ENCODE measurements around the gene CHN2. TPM values are rescaled to one million over a fixed set of nuclear protein-coding genes. Genes with fewer than 3 reads are reported as not detected.
A peak's percentile ranks its signal among the peaks of the same experiment; 100 is the strongest.

The CHN2 gene
- total RNA-seq (2021; ENCODE audit: unreplicated experiment) (2.1 TPM), Bru-seq, nascent RNA (percentile 15 among the genes with signal in this experiment), BruChase-seq, experiment 1, labeled RNA remaining after a 6-hour chase (not detected), BruChase-seq, experiment 2, labeled RNA remaining after a 2-hour chase (percentile 25 among the genes with signal in this experiment)
- 1.1 and 1.7 TPM in 2 replicates for polyA plus RNA-seq (2012)
- long read RNA-seq, partial matches to known transcripts = 1 of 3 reads
- long read RNA-seq, other reads (novel, unspliced or antisense) = 2 of 3 reads

DNA sequence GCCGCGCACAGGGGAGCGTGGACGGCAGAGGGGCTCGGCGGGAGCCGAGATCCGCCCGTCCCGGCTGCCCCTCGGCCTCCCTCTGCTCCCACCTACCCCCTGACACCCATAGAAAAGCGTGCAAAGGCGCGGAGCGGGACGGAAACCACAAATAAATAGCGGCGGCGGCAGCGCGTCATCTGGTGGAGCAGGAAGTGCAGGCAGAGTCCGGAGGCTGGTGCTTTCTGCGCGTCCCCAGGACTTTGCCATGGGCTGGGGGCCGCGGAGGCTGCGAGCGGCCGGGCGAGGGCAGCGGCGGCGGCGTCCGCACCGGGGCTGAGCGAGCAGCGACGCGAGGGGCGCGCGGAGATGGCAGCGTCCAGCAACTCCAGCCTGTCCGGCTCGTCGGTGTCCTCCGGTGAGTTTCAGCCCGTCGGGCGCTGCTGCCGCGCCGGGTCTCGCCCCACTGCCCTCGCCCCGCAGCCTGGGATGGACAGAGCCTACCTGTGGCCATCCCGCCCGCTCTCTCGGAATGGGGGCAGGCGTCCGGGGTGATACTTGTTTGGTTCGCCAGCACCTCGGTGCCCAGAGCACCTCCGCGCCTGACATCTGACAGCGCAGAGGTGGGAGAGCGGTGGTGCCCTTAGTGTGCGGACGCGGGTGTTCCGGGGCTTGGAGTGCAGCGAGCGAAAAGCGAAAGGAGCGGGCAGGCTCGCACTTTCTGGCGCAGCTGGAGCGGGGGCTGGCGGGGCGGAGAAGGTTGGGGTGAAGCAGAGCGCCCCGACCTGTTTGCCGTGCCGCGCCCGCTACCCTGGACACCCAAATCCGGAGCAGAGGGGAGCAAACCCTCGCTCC lies at the start of gene CHN2:
TSS of gene CHN2 (plus strand) at position 182 of the 834 bp plus-strand sequence.
- Histone ChIP-seq H3K27ac (ENCODE audit: low read depth, low read length) (no peak within 1 kb of the TSS; the same call in 1 of the 2 replicates), H3K36me3 (ENCODE audit: control insufficient read depth in 1 of 2, insufficient read depth in 2 of 2, low read length in 2 of 2) (no peaks in the 10 kb centered on the region), H3K4me2 (ENCODE audit: low read length) (peak within 1 kb of the TSS; percentile 86), H3K9me3 (ENCODE audit: control insufficient read depth in 1 of 2, insufficient read depth in 1 of 2, low read depth in 1 of 2, low read length in 2 of 2) (no peaks in the 10 kb centered on the region), H3K4me1 (ENCODE audit: control insufficient read depth in 1 of 2, insufficient read depth in 2 of 2, low read length in 2 of 2) (peaks cover 0 to 10% of the 10 kb centered on the region in 2 experiments; a peak in 2 of 4 replicates), H4K20me1 (ENCODE audit: insufficient read depth) (no peaks in the 10 kb centered on the region), H3K27me3 (ENCODE audit: insufficient read depth, low read length) (0 out of 2 replicates have a peak, but pooled peaks cover 7% of the 10 kb centered on the region), H3K4me3 (replicated peaks in 1 of 2; ENCODE audit: low read depth in 1 of 2, low read length in 2 of 2) (peak within 1 kb of the TSS; percentile 51 to 65), H3K9ac (ENCODE audit: low read length) (peak within 1 kb of the TSS; percentile 17; the same call in 1 of the 2 replicates), H2AFZ (ENCODE audit: low read depth, low read length, poor library complexity, severe bottlenecking) (peak within 1 kb of the TSS; percentile 85), H3K9me2 (ENCODE audit: insufficient read depth) (no peaks in the 10 kb centered on the region), H3K79me2 (ENCODE audit: insufficient read depth, low read length) (no peaks in the 10 kb centered on the region)
- DNase-seq (ENCODE audit: low read depth, low spot score) = no peak
- intact Hi-C loops (cut with micrococcal nuclease) = loop anchor here (10.0 kb wide), 1 partner anchor 150 kb away; no protein-coding TSS in a partner anchor
- ChIA-PET POLR2A (no interaction called here), CTCF (no interaction called here), RAD21 (ENCODE audit: low non-redundant PET in 1 of 2, low total read pairs in 2 of 2, uncharacterized antibody in 2 of 2, unreplicated experiment in 2 of 2) (no interaction called here)
- peak; percentile 72 for ATAC-seq
- no peak for TF ChIP-seq CEBPB (IDR thresholded peaks at IDR 0.05; ENCODE audit: low read depth)
- no peak for TF ChIP-seq EZH2 (IDR thresholded peaks at IDR 0.05)
- TF ChIP-seq, protein P1, sequence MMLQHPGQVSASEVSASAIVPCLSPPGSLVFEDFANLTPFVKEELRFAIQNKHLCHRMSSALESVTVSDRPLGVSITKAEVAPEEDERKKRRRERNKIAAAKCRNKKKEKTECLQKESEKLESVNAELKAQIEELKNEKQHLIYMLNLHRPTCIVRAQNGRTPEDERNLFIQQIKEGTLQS (IDR thresholded peaks at IDR 0.05) = no peak
- no peak for TF ChIP-seq JUND (IDR thresholded peaks at IDR 0.05)
- TF ChIP-seq ELF1 (IDR thresholded peaks at IDR 0.05; ENCODE audit: borderline replicate concordance, low read depth) = no peak
- no peak for TF ChIP-seq POLR2AphosphoS5 (IDR thresholded peaks at IDR 0.05; ENCODE audit: low read depth, low read length)
- TF ChIP-seq, protein P2, sequence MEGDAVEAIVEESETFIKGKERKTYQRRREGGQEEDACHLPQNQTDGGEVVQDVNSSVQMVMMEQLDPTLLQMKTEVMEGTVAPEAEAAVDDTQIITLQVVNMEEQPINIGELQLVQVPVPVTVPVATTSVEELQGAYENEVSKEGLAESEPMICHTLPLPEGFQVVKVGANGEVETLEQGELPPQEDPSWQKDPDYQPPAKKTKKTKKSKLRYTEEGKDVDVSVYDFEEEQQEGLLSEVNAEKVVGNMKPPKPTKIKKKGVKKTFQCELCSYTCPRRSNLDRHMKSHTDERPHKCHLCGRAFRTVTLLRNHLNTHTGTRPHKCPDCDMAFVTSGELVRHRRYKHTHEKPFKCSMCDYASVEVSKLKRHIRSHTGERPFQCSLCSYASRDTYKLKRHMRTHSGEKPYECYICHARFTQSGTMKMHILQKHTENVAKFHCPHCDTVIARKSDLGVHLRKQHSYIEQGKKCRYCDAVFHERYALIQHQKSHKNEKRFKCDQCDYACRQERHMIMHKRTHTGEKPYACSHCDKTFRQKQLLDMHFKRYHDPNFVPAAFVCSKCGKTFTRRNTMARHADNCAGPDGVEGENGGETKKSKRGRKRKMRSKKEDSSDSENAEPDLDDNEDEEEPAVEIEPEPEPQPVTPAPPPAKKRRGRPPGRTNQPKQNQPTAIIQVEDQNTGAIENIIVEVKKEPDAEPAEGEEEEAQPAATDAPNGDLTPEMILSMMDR (IDR thresholded peaks at IDR 0.05 in 2 of 3, conservative IDR thresholded peaks at IDR 0.05 in 1 of 3; ENCODE audit: borderline replicate concordance in 1 of 3, insufficient read depth in 1 of 3, low read depth in 2 of 3, low read length in 2 of 3) = no peak
- no peak for TF ChIP-seq EZH2phosphoT487 (IDR thresholded peaks at IDR 0.05; ENCODE audit: borderline replicate concordance)
- no peak for TF ChIP-seq EGR1 (IDR thresholded peaks at IDR 0.05; ENCODE audit: low read depth)
- TF ChIP-seq SP1 (IDR thresholded peaks at IDR 0.05; ENCODE audit: low read depth) = no peak
- no peak for TF ChIP-seq POLR2A (IDR thresholded peaks at IDR 0.05; ENCODE audit: borderline replicate concordance, extremely low read depth, insufficient read depth, insufficient read length)
- no peak for TF ChIP-seq RAD21 (IDR thresholded peaks at IDR 0.05; ENCODE audit: low read depth)
- TF ChIP-seq ZFX (IDR thresholded peaks at IDR 0.05) = no peak
- no peak for TF ChIP-seq SRF (IDR thresholded peaks at IDR 0.05; ENCODE audit: low read depth)
- no peak for TF ChIP-seq TCF7L2 (IDR thresholded peaks at IDR 0.05; ENCODE audit: borderline replicate concordance, extremely low read depth, insufficient read depth, insufficient read length)
- TF ChIP-seq CBX3 (IDR thresholded peaks at IDR 0.05; ENCODE audit: low read depth) = no peak
- no peak for TF ChIP-seq ZBTB33 (IDR thresholded peaks at IDR 0.05; ENCODE audit: extremely low read depth, insufficient replicate concordance, low read length)
- no peak for TF ChIP-seq ZNF274 (IDR thresholded peaks at IDR 0.05; ENCODE audit: low read depth, low read length)
- BruUV-seq (replicated peaks) = no TSS peak

Data from HCT116 (cell line).